RWPE1 (cell line): ENCODE measurements around the gene NELFB.

Source experiments
- CTCF ChIA-PET: fragments of 350-600 bp; sonication (Branson Sonifier 250); formaldehyde crosslinking; extraction: SDS; loops from one replicate; lab custom pipeline; 2021; lab: Yijun Ruan, JAX
- POLR2A ChIA-PET: fragments of 400-600 bp; formaldehyde crosslinking; extraction: SDS; loops from one replicate; lab custom pipeline; 2020; ENCODE audit warnings: antibody characterized with exemption; ENCODE audit not compliant: low non-redundant PET; lab: Yijun Ruan, JAX
- DNase-seq: peaks from one replicate; pipeline ENCODE4 v3.0.0; 2012; ENCODE audit warnings: low spot score
- H3K27ac ChIP-seq: fragments of 450-650 bp; 2 replicates; pipeline ENCODE4 v1.5.1; 2017
- CTCF ChIP-seq: fragments of 450-650 bp; conservative IDR thresholded peaks from 2 replicates; pipeline ENCODE4 v1.5.1; 2017; ENCODE audit warnings: low read depth, mild to moderate bottlenecking

The NELFB gene

GRCh38 chr9:137270929-137271695 is 16.0 kb downstream of the NELFB start:
- POLR2A ChIA-PET = no interaction called here
- H3K27ac ChIP-seq = peak overlapping the region; percentile 94
- DNase-seq = no peak
- TF ChIP-seq CTCF = no peak
- CTCF ChIA-PET = interaction anchor here (0.5 to 0.7 kb wide), 3 partner anchors 9 to 416 kb away, joined by 3 to 5 read pairs (median 4); no protein-coding TSS in a partner anchor

GRCh38 chr9:137271696-137272076 is 16.6 kb downstream of the NELFB start:
- CTCF ChIA-PET = interaction anchor here (0.7 kb wide), 1 partner anchor 8 kb away, joined by 4 read pairs; no protein-coding TSS in a partner anchor
- POLR2A ChIA-PET = no interaction called here

GRCh38 chr9:137272241-137273094 is 17.3 kb downstream of the NELFB start:
- H3K27ac ChIP-seq = peak overlapping the region; percentile 94
- TF ChIP-seq CTCF = no peak
- DNase-seq = no peak
- ChIA-PET CTCF (interaction anchor here (0.7 to 1.5 kb wide), 4 partner anchors 8 to 36 kb away, joined by 3 to 6 read pairs (median 4); no protein-coding TSS in a partner anchor), POLR2A (no interaction called here)

More at GRCh38 chr9:137271696-137272076, 16.6 kb downstream of the NELFB start:
- peak overlapping the region; percentile 94 for H3K27ac ChIP-seq
- DNase-seq = no peak
- no peak for TF ChIP-seq CTCF

GRCh38 chr9:137273095-137273490 is 18.0 kb downstream of the NELFB start:
- H3K27ac ChIP-seq = peak overlapping the region; percentile 94
- POLR2A ChIA-PET = no interaction called here
- no peak for DNase-seq
- CTCF ChIA-PET = interaction anchor here (1.0 to 1.5 kb wide), 3 partner anchors 11 to 37 kb away, joined by 3 to 6 read pairs (median 4); no protein-coding TSS in a partner anchor
- TF ChIP-seq CTCF = no peak

GRCh38 chr9:137273611-137274320 is 18.6 kb downstream of the NELFB start:
- POLR2A ChIA-PET = interaction anchor here (0.5 to 0.9 kb wide), 7 partner anchors 13 to 165 kb away, joined by 3 to 7 read pairs (median 3); partner anchors contain the start of genes TPRN and TUBB4B
- no peak for TF ChIP-seq CTCF
- CTCF ChIA-PET = interaction anchor here (0.7 to 1.5 kb wide), 3 partner anchors 13 to 37 kb away, joined by 3 to 6 read pairs (median 4); no protein-coding TSS in a partner anchor
- peak overlapping the region; percentile 94 for H3K27ac ChIP-seq
- DNase-seq = peak; percentile 69
